ENCODE results near the gene RSPO3.

GRCh38 chr6:127225497-127225896 is 107.0 kb downstream of the RSPO3 start:
- TF ChIP-seq CEBPB (IDR thresholded peaks at IDR 0.05; ENCODE audit: low read depth) (no peak), EZH2 (IDR thresholded peaks at IDR 0.05) (no peak), JUND (IDR thresholded peaks at IDR 0.05) (no peak), POLR2AphosphoS5 (IDR thresholded peaks at IDR 0.05; ENCODE audit: low read depth, low read length) (no peak), YY1 (IDR thresholded peaks at IDR 0.05; ENCODE audit: extremely low read depth, insufficient replicate concordance, low read depth, low read length) (no peak), POLR2A (IDR thresholded peaks at IDR 0.05; ENCODE audit: borderline replicate concordance, extremely low read depth, insufficient read depth, insufficient read length) (no peak), ELF1 (IDR thresholded peaks at IDR 0.05; ENCODE audit: borderline replicate concordance, low read depth) (no peak), EGR1 (IDR thresholded peaks at IDR 0.05; ENCODE audit: low read depth) (no peak), ZFX (IDR thresholded peaks at IDR 0.05) (no peak), EZH2phosphoT487 (IDR thresholded peaks at IDR 0.05; ENCODE audit: borderline replicate concordance) (no peak), SIN3A (IDR thresholded peaks at IDR 0.05; ENCODE audit: low read depth) (no peak), MAX (IDR thresholded peaks at IDR 0.05) (no peak)
- TF ChIP-seq, protein P1, sequence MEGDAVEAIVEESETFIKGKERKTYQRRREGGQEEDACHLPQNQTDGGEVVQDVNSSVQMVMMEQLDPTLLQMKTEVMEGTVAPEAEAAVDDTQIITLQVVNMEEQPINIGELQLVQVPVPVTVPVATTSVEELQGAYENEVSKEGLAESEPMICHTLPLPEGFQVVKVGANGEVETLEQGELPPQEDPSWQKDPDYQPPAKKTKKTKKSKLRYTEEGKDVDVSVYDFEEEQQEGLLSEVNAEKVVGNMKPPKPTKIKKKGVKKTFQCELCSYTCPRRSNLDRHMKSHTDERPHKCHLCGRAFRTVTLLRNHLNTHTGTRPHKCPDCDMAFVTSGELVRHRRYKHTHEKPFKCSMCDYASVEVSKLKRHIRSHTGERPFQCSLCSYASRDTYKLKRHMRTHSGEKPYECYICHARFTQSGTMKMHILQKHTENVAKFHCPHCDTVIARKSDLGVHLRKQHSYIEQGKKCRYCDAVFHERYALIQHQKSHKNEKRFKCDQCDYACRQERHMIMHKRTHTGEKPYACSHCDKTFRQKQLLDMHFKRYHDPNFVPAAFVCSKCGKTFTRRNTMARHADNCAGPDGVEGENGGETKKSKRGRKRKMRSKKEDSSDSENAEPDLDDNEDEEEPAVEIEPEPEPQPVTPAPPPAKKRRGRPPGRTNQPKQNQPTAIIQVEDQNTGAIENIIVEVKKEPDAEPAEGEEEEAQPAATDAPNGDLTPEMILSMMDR (IDR thresholded peaks at IDR 0.05 in 2 of 3, conservative IDR thresholded peaks at IDR 0.05 in 1 of 3; ENCODE audit: borderline replicate concordance in 1 of 3, insufficient read depth in 1 of 3, low read depth in 2 of 3, low read length in 2 of 3), result no peak
- TF ChIP-seq, protein P2, sequence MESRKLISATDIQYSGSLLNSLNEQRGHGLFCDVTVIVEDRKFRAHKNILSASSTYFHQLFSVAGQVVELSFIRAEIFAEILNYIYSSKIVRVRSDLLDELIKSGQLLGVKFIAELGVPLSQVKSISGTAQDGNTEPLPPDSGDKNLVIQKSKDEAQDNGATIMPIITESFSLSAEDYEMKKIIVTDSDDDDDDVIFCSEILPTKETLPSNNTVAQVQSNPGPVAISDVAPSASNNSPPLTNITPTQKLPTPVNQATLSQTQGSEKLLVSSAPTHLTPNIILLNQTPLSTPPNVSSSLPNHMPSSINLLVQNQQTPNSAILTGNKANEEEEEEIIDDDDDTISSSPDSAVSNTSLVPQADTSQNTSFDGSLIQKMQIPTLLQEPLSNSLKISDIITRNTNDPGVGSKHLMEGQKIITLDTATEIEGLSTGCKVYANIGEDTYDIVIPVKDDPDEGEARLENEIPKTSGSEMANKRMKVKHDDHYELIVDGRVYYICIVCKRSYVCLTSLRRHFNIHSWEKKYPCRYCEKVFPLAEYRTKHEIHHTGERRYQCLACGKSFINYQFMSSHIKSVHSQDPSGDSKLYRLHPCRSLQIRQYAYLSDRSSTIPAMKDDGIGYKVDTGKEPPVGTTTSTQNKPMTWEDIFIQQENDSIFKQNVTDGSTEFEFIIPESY (IDR thresholded peaks at IDR 0.05; ENCODE audit: extremely low read depth, insufficient replicate concordance, low read length), result no peak
